HG03521 (cell line): ENCODE data around the gene PLEKHD1.

ENCODE experiments used
- ATAC-seq: cut with Tn5 transposase; IDR thresholded peaks from one replicate; pipeline ENCODE4 v1.9.1; 2021; ENCODE audit warnings: mild to moderate bottlenecking, moderate library complexity; ENCODE audit not compliant: unreplicated experiment

Gene PLEKHD1

DNA sequence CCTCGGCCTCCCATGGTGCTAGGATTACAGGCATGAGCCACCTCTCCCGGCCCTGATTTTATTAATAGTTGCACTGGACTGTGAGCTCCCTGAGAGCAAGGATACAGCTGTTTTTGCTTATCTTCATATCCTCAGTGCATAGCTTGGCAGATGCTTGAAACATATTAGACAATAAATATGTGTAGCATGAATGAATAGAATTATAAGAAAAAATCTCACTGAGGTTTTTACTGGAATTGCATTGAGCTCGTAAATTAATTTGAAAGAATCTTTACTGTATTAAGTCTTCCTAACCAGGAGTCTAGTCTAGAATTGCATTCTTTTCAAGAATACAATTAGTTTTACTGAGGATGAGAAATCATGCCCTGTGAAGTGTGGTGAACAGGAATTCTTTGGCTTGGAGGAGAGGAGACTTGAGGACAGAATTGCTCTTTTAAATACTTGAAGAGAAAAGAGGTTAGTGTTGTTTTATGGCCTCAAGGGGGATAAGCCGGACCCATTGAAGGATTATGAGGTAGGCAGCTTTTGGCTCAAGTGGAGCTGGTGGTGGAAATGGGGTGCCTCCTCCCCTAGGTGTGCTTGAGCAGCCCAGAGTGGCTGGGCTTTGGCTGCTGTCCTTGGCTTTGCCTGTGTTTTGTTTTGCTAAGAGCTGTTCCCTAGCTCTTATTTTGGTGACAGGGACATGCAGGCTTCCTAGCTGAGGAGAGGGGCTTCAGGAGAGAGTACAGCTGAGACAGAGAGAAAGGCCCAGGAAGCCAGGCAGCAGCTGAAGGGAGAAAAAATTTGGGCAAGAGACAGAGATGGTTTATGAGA, 34.0 kb downstream of the PLEKHD1 start:
- no peak for ATAC-seq

GRCh38 chr14:69519204-69520100, 34.9 kb downstream of the PLEKHD1 start:
- no peak for ATAC-seq

DNA sequence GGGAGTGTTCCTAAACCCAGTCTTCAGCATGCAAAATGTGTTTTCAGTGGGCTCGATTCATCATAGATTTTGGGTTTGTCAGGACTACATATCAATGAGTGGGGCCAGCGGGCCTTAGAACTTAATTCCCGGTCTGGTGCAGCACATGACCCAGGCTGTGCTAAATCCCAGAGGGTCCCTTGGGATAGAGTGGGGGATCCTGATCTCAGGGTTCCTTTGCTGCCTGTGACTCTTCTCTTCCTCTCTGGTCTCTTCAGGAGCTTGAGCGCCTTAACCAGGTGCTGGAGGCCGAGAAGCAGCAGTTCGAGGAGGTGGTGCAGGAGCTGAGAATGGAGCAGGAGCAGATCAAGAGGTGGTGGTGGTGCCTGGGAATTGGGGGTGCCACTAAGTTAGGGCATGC, 37.5 kb downstream of the PLEKHD1 start:
- ATAC-seq: no peak

- no peak for ATAC-seq
Observed at GRCh38 chr14:69525896-69526295, 41.4 kb downstream of the PLEKHD1 start.

DNA sequence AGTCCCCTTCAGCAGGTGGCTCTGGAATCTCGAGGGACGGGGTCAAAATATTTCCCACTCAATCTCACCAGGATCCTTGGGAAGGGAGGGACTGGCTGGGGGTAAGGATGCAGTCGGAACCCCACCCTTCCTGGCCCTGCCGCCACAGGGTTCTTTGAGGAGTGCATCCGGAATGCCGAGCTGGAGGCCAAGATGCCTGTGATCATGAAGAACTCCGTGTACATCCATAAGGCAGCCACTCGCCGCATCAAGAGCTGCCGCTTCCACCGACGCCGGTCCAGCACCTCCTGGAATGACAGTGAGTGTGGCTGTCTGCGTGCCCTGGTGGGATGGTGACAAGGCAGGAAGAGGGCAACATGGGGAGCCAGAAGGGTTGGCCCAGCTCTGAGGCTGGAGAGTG, 43.1 kb downstream of the PLEKHD1 start:
- no peak for ATAC-seq

- ATAC-seq: no peak
Observed at GRCh38 chr14:69528143-69528542, 43.6 kb downstream of the PLEKHD1 start.

GRCh38 chr14:69528930-69529329, 44.4 kb downstream of the PLEKHD1 start:
- no peak for ATAC-seq

DNA sequence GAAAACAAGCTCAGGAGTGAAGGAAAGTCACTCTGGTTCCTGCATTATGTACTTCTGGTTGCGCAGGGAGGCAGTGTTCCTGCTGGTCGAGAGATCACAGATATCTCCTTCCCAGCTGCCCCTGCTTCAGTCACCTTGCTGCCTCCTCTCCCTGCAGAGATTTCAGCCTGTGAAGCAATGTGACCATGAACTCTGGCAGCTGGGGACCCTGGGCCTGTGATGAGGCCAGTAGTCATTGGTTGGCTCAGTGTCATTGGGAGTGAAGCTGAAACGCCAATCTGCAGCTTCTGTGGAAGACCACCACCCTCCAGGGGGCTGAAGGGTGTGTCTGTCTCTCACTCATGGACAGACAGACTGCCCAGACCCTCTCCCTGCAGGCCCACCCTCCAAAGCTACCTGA, 45.0 kb downstream of the PLEKHD1 start:
- ATAC-seq: no peak

- no peak for ATAC-seq
Observed at GRCh38 chr14:69530095-69530494, 45.6 kb downstream of the PLEKHD1 start.

GRCh38 chr14:69531135-69531534, 46.6 kb downstream of the PLEKHD1 start:
- ATAC-seq: no peak

- ATAC-seq: no peak
Observed at GRCh38 chr14:69532561-69533340, 48.2 kb downstream of the PLEKHD1 start.

DNA sequence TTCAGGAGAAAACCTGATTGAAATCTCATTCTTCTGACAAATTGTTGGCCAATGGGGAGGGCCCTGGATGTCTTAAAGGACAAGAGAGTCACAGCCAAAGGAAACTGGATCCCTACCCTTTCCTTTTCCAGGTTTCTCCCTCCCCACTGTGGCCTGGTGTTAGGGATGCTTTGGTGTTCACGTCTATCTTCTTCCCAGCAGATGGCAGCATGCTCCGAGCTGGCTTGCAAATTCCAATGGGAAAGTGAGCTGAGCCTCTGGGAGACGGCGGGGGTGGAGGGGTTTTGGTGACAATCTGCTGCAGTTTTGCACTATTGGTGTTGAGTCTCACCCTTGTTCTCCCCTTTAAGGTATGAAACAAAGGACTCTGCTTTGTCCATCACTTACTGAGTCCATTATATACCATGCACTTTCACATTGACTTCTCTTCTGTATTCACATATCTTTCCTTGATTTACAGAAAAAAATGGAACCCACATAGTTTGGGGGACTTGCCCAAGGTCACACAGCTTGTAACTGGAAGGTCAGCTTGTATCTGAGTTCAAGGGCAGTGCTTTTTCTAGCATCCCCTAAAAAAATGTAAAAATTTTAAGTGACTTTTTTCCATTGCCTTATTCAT, 50.8 kb downstream of the PLEKHD1 start:
- no peak for ATAC-seq

DNA sequence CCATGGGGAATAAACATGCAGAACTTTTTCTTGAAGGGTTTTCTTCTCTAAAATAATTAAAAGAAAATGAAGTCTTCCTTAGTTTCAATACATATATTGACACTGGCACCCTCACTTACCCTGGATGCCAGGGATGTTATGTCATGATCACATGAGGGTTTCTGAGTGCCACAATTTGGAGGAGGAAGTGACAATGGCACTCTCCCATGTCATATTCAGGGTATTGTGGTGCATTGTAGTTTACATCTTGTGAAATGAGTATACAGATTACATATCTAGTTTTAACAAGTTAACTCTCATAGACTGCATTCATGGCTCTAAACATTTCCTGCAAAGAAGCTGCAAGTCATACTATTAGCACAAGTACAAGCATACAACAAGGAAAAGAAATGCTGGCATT, 52.4 kb downstream of the PLEKHD1 start:
- ATAC-seq: no peak

DNA sequence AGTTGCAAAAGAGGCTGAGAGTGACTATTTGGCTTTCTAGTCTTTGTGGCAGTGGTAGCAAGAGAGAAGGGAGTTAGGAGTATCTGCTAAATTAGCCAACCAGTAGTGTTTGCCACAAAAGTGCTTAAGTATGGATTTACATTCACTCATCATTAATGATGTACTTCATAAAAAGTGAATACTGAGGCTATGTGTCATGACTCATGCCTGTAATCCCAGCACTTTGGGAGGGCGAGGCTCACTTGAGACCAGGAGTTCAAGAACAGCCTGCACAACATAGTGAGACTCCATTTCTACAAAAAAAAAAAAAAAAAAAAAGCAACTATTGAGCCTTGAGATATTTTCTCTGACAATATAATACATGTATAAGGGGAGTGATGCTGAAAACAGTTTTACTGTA, 53.4 kb downstream of the PLEKHD1 start:
- no peak for ATAC-seq

DNA sequence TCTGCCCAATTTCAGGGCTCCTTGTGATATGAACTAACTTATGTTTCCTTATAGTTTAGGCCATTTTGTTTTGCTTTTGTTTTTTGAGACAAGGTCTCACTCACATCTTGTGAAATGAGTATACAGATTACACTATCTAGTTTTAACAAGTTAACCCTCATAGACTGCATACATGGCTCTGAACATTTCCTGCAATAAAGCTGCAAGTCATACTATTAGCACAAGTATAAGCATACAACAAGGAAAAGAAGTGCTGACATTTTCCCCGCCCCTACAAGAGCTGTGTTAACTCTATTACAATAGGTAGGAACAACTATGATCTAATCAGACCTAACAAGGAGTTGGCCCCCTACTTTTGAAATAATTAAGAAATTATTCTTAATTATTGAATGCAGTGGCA, 54.2 kb downstream of the PLEKHD1 start:
- no peak for ATAC-seq

GRCh38 chr14:69539631-69540410, 55.3 kb downstream of the PLEKHD1 start:
- no peak for ATAC-seq

- no peak for ATAC-seq
Observed at GRCh38 chr14:69540654-69541335, 56.3 kb downstream of the PLEKHD1 start.

GRCh38 chr14:69542311-69542710, 57.8 kb downstream of the PLEKHD1 start:
- no peak for ATAC-seq

GRCh38 chr14:69543341-69544115, 59.0 kb downstream of the PLEKHD1 start:
- ATAC-seq: no peak
